ENCODE measurements around the gene KRT16. TPM values are rescaled to one million over a fixed set of nuclear protein-coding genes. Genes with fewer than 3 reads are reported as not detected.

The KRT16 gene
- total and polyA plus RNA-seq, 2 of the 8 experiments (the other 6 are each of a cell fraction or from before 2014, with no cell fraction given) = not detected

- TF ChIP-seq CBX5 (IDR thresholded peaks at IDR 0.05; ENCODE audit: low read depth, low read length) (no peak), TCF12 (IDR thresholded peaks at IDR 0.05; ENCODE audit: low read depth, low read length) (no peak), SUZ12 (IDR thresholded peaks at IDR 0.05; ENCODE audit: low read length) (no peak), TAF1 (IDR thresholded peaks at IDR 0.05; ENCODE audit: low read depth, low read length) (no peak), KDM5A (IDR thresholded peaks at IDR 0.05; ENCODE audit: low read length) (no peak), POLR2A (IDR thresholded peaks at IDR 0.05; ENCODE audit: control extremely low read depth in 1 of 2, low read depth in 2 of 2, low read length in 2 of 2) (no peak), CTCF (IDR thresholded peaks at IDR 0.05; ENCODE audit: control extremely low read depth in 1 of 3, insufficient read depth in 1 of 3, low read depth in 1 of 3, low read length in 3 of 3) (no peak), SIRT6 (IDR thresholded peaks at IDR 0.05; ENCODE audit: low read length) (no peak), ZNF274 (IDR thresholded peaks at IDR 0.05; ENCODE audit: borderline replicate concordance, extremely low read depth, low read length) (no peak)
- no peak overlapping the region for H3K27ac ChIP-seq (ENCODE audit: low read depth, low read length)
- FAIRE-seq (no peak), DNase-seq (ENCODE audit: low read depth in 1 of 2, low spot score in 2 of 2) (no peak)
- H3K36me3 ChIP-seq (ENCODE audit: control insufficient read depth in 2 of 4, insufficient read depth in 4 of 4, low read length in 3 of 4) = no peaks in the 10 kb centered on the region
- H3K56ac ChIP-seq (replicated peaks; ENCODE audit: insufficient read length, low read depth, low read length) = no peak overlapping the region
- H3K79me1 ChIP-seq (ENCODE audit: low read depth, low read length) = no peaks in the 10 kb centered on the region
- no peak overlapping the region for H3K18ac ChIP-seq (ENCODE audit: extremely low read depth, low read length)
- no peak overlapping the region for H4K5ac ChIP-seq (ENCODE audit: insufficient read length, low read depth, low read length)
- H3K79me2 ChIP-seq (ENCODE audit: control insufficient read depth in 1 of 2, insufficient read depth in 2 of 2, low read length in 2 of 2) = no peaks in the 10 kb centered on the region
- no peaks in the 10 kb centered on the region for H3K4me1 ChIP-seq (replicated peaks in 1 of 4; ENCODE audit: control insufficient read depth in 3 of 4, insufficient read depth in 4 of 4, low read length in 3 of 4)
- CTCF ChIA-PET (ENCODE audit: partially characterized antibody) = interaction anchor here (0.7 to 12.7 kb wide), 8 partner anchors 9 to 241 kb away, joined by 3 to 129 read pairs (median 4); no protein-coding TSS in a partner anchor
- H2BK20ac ChIP-seq (ENCODE audit: low read length) = no peak overlapping the region
- no peak overlapping the region for H3K4me2 ChIP-seq (ENCODE audit: insufficient read depth in 1 of 2, low read depth in 2 of 2, low read length in 2 of 2)
- no peak overlapping the region for H2AK5ac ChIP-seq (ENCODE audit: low read depth, low read length)
- no peaks in the 10 kb centered on the region for H3K27me3 ChIP-seq (replicated peaks in 1 of 4; ENCODE audit: control insufficient read depth in 3 of 4, extremely low read depth in 1 of 4, insufficient read depth in 3 of 4, low read length in 3 of 4)
- no peak overlapping the region for H2BK120ac ChIP-seq (replicated peaks; ENCODE audit: low read depth, low read length)
- H3K14ac ChIP-seq (ENCODE audit: insufficient read length) = no peak overlapping the region
- H3K9me3 ChIP-seq (ENCODE audit: insufficient read depth in 2 of 2, low read depth in 1 of 2, low read length in 1 of 2) = no peaks in the 10 kb centered on the region
- H3K23me2 ChIP-seq (ENCODE audit: low read depth, low read length) = peaks cover 3% of the 10 kb centered on the region; the same call in 1 of the 2 replicates
- no peak overlapping the region for H2BK5ac ChIP-seq (ENCODE audit: low read depth, low read length)
- H2BK15ac ChIP-seq (ENCODE audit: low read length) = no peak overlapping the region
- no peak overlapping the region for H4K91ac ChIP-seq (replicated peaks; ENCODE audit: insufficient read length, low read length)
- H3K9ac ChIP-seq (replicated peaks in 1 of 4; ENCODE audit: extremely low read depth in 1 of 4, low read depth in 3 of 4, low read length in 3 of 4) = no peak overlapping the region
- H2AFZ ChIP-seq (ENCODE audit: low read length) = no peak overlapping the region
- H3K4me3 ChIP-seq (ENCODE audit: extremely low read depth in 1 of 4, insufficient read depth in 2 of 4, low read depth in 3 of 4, low read length in 4 of 4) = no peak overlapping the region
- POLR2A ChIA-PET (ENCODE audit: partially characterized antibody) = interaction anchor here (1.1 kb wide), 1 partner anchor 14 kb away, joined by 5 read pairs; no protein-coding TSS in a partner anchor
- H4K20me1 ChIP-seq (replicated peaks in 1 of 2; ENCODE audit: control insufficient read depth in 1 of 2, insufficient read depth in 2 of 2, low read length in 2 of 2) = no peaks in the 10 kb centered on the region
- H4K8ac ChIP-seq (ENCODE audit: extremely low read depth, insufficient read depth, low read length) = no peak overlapping the region
- H2BK12ac ChIP-seq (ENCODE audit: low read depth, low read length) = no peak overlapping the region
- WGBS, 2 experiments (ENCODE audit: extremely low coverage in 1 of 2, insufficient coverage in 1 of 2, insufficient read length in 1 of 2, insufficient replicate concordance in 2 of 2, low coverage in 1 of 2, low lambda C conversion rate in 2 of 2, missing lambda C conversion rate in 1 of 2) = 87% methylated on average over 3 of the region's 3 CpGs; no CpG with 5 or more reads in 1 of the 2 experiments
- no peak overlapping the region for H3K23ac ChIP-seq (ENCODE audit: insufficient read length)
- H3K4ac ChIP-seq (replicated peaks; ENCODE audit: insufficient read length, low read depth, low read length) = no peak overlapping the region
These were observed 48.9 kb downstream of the KRT16 start for GRCh38 chr17:41563607-41564170.

All from H1 (cell line).